A549 (cell line): ENCODE data around the gene ZNF91. TPM values are rescaled to one million over a fixed set of nuclear protein-coding genes. Genes with fewer than 3 reads are reported as not detected.
"Not testable (repeated sequence)": the region's sequence is repeated elsewhere in the genome, so short reads cannot be mapped to it uniquely, and the experiment has no call there.

Experiments used
- ATAC-seq, 2 experiments: fragments of 200-7000 bp in 1 of 2; fragments of >200 bp in 1 of 2; cut with Nextera tagmentation in 1 of 2; cut with Tn5 transposase in 1 of 2; 3 replicates each; pipeline versions ENCODE4 v1.8.0 to v1.9.1; 2018 to 2020; ENCODE audit warnings: mild to moderate bottlenecking in 1 of 2, moderate library complexity in 1 of 2
- CTCF ChIA-PET: fragments of 300-600 bp; sonication (Branson Sonifier 250); formaldehyde crosslinking; extraction: SDS; loops from one replicate; lab custom pipeline; 2021; ENCODE audit warnings: antibody characterized with exemption, inconsistent platforms; lab: Yijun Ruan, JAX
- POLR2A ChIA-PET: fragments of 350-600 bp; formaldehyde crosslinking; extraction: SDS; loops from one replicate; lab custom pipeline; 2021; ENCODE audit warnings: antibody characterized with exemption, inconsistent platforms; lab: Yijun Ruan, JAX
- DNase-seq, 2 experiments: peaks; one replicate each; pipeline versions ENCODE4 v3.0.0 to v3.0.0-alpha.2; 2011 to 2016; ENCODE audit warnings: low read depth in 1 of 2, low spot score in 1 of 2
- FAIRE-seq: peaks from 2 replicates; lab custom pipeline; 2011; peaks lifted over from hg19 to GRCh38; lab: Jason Lieb, UNC
- H3K27ac ChIP-seq, 2 experiments: fragments of >200 bp; sonication (Bioruptor Twin); formaldehyde crosslinking; 3 replicates each; pipeline ENCODE4 v1.5.1; 2016 to 2017
- H3K4me1 ChIP-seq: fragments of >200 bp; sonication (Bioruptor Twin); formaldehyde crosslinking; 3 replicates; pipeline ENCODE4 v1.6.1; 2016
- H3K4me2 ChIP-seq: fragments of >200 bp; sonication (Bioruptor Twin); formaldehyde crosslinking; 3 replicates; pipeline ENCODE4 v1.6.1; 2016
- H3K4me3 ChIP-seq: fragments of >200 bp; sonication (Bioruptor Twin); formaldehyde crosslinking; 3 replicates; pipeline ENCODE4 v1.5.1; 2016
- H3K9me3 ChIP-seq: fragments of >200 bp; sonication (Bioruptor Twin); formaldehyde crosslinking; 3 replicates; pipeline ENCODE4 v1.6.1; 2016
- CBX8 ChIP-seq: fragments of 200-600 bp; sonication (generic); IDR thresholded peaks from 2 replicates; pipeline ENCODE4 v1.6.1; 2016
- CHD4 ChIP-seq: fragments of 200-600 bp; sonication (generic); IDR thresholded peaks from 2 replicates; pipeline ENCODE4 v1.6.1; 2016; ENCODE audit warnings: antibody characterized with exemption, mild to moderate bottlenecking, borderline replicate concordance
- EHMT2 ChIP-seq: fragments of 200-600 bp; sonication (generic); IDR thresholded peaks from 2 replicates; pipeline ENCODE4 v1.6.1; 2016; ENCODE audit warnings: antibody characterized with exemption, low read depth, mild to moderate bottlenecking, moderate library complexity
- FOSL2 ChIP-seq, 2 experiments: fragments of 450-650 bp in 1 of 2; fragments of >200 bp in 1 of 2; sonication (Bioruptor Twin) in 1 of 2; formaldehyde crosslinking; IDR thresholded peaks; 2 replicates each; pipeline versions ENCODE4 v1.5.0 to v1.6.1; 2016 to 2020; ENCODE audit warnings: mild to moderate bottlenecking in 1 of 2, moderate library complexity in 1 of 2
- KDM5A ChIP-seq: fragments of 200-600 bp; sonication (generic); IDR thresholded peaks from 2 replicates; pipeline ENCODE4 v1.6.1; 2016; ENCODE audit warnings: antibody characterized with exemption, mild to moderate bottlenecking
- MAFK ChIP-seq: fragments of 450-650 bp; IDR thresholded peaks from 2 replicates; pipeline ENCODE4 v1.6.1; 2014; ENCODE audit not compliant: partially characterized antibody
- MYC ChIP-seq: IDR thresholded peaks from 2 replicates; pipeline ENCODE4 v1.6.1; 2012; ENCODE audit warnings: mild to moderate bottlenecking, inconsistent platforms, low read length, improper control_type of control experiment, borderline replicate concordance
- NPAS2 ChIP-seq: fragments of 250-450 bp; sonication (Bioruptor Pico); IDR thresholded peaks from 2 replicates; pipeline ENCODE4 v1.8.0; 2022; ENCODE audit warnings: mild to moderate bottlenecking, moderate library complexity, borderline replicate concordance
- POLR2AphosphoS2 ChIP-seq: conservative IDR thresholded peaks from 2 replicates; pipeline ENCODE4 v1.6.1; 2012; ENCODE audit warnings: low read length, improper control_type of control experiment, inconsistent platforms
- RCOR1 ChIP-seq: fragments of 150-350 bp; IDR thresholded peaks from 2 replicates; pipeline ENCODE4 v1.6.1; 2014; ENCODE audit warnings: antibody characterized with exemption, low read length, low read depth
- SMC3 ChIP-seq: fragments of >200 bp; sonication (Bioruptor Twin); formaldehyde crosslinking; IDR thresholded peaks from 3 replicates; pipeline ENCODE4 v1.6.1; 2018; ENCODE audit warnings: inconsistent platforms
- SREBF2 ChIP-seq: fragments of 450-650 bp; IDR thresholded peaks from 2 replicates; pipeline ENCODE4 v1.6.1; 2014; ENCODE audit warnings: mild to moderate bottlenecking, moderate library complexity
- ZSCAN20 ChIP-seq: fragments of 250-450 bp; sonication (Bioruptor Pico); IDR thresholded peaks from 2 replicates; pipeline ENCODE4 v1.8.0; 2022; ENCODE audit warnings: mild to moderate bottlenecking, moderate library complexity
- WGBS: methylation state at CpG from one replicate; pipeline ENCODE4 v1.1.6; 2017; ENCODE audit errors: missing lambda C conversion rate; 5-methylcytosine and 5-hydroxymethylcytosine counted together
- polyA plus RNA-seq, 4 experiments: library from polyadenylated mRNA; depleted of rRNA in 3 of 4; stranded (reverse); fragments of >200 nt; fragmentation: RNase III in 1 of 4; extraction: RNeasy Plus Mini Kit Qiagen cat#74134 plus additional on column Dnase treatment in 1 of 4; gene quantifications; 2 replicates in 3 of 4; 3 replicates in 1 of 4; pipeline ENCODE4 v1.2.3, GENCODE V29; 2011 to 2017
- TF ChIP-seq, protein P1 (sequence below): fragments of 150-350 bp; IDR thresholded peaks from 2 replicates; pipeline ENCODE4 v1.6.1; 2014; ENCODE audit warnings: low read depth, mild to moderate bottlenecking, low read length
- TF ChIP-seq, protein P2 (sequence below): fragments of 250-450 bp; sonication (Bioruptor Pico); IDR thresholded peaks from 2 replicates; pipeline ENCODE4 v1.5.0; 2021; ENCODE audit warnings: mild to moderate bottlenecking, moderate library complexity, borderline replicate concordance
- TF ChIP-seq, protein P3 (sequence below): fragments of 250-450 bp; sonication (Bioruptor Pico); IDR thresholded peaks from 2 replicates; pipeline ENCODE4 v1.5.0; 2020; ENCODE audit warnings: low read depth, mild to moderate bottlenecking, moderate library complexity

Gene ZNF91
- polyA plus RNA-seq, 2 of the 4 experiments (the other 2 are of a cell fraction), result 0.17 to 0.76 TPM

DNA sequence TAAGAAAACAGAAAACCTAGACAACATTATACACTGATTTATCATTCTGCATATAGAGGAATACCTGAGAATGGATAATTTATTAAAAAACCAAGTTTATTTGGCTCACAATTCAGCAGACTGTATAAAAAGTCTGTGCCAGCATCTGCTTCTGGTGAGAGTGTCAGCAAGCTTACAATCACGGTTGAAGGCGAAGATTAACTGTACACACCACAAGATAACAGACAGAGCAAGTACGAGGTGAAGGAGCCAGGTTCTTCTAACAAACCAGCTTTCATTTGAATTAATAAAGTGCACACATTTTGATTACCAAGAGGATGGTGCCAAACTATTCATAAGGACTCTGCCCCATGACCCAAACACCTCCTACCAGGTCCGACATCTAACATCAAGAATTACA, 28.8 kb downstream of the ZNF91 start:
- ATAC-seq (no peak), FAIRE-seq (no peak), DNase-seq (no peak)
- no peak overlapping the region for H3K4me3 ChIP-seq
- CTCF ChIA-PET, result no interaction called here
- no peak overlapping the region for H3K4me2 ChIP-seq
- TF ChIP-seq SREBF2 (no peak), SMC3 (no peak), ZSCAN20 (CRISPR knock-in tag) (no peak), FOSL2 (IDR thresholded peaks at IDR 0.05) (no peak), FOSL2 (CRISPR knock-in tag; IDR thresholded peaks at IDR 0.05) (no peak), EHMT2 (no peak), MYC (no peak), KDM5A (no peak), POLR2AphosphoS2 (no peak), NPAS2 (CRISPR knock-in tag) (no peak), MAFK (no peak), CHD4 (no peak)
- TF ChIP-seq, protein P1, sequence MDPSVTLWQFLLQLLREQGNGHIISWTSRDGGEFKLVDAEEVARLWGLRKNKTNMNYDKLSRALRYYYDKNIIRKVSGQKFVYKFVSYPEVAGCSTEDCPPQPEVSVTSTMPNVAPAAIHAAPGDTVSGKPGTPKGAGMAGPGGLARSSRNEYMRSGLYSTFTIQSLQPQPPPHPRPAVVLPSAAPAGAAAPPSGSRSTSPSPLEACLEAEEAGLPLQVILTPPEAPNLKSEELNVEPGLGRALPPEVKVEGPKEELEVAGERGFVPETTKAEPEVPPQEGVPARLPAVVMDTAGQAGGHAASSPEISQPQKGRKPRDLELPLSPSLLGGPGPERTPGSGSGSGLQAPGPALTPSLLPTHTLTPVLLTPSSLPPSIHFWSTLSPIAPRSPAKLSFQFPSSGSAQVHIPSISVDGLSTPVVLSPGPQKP, result no peak
- TF ChIP-seq, protein P2, sequence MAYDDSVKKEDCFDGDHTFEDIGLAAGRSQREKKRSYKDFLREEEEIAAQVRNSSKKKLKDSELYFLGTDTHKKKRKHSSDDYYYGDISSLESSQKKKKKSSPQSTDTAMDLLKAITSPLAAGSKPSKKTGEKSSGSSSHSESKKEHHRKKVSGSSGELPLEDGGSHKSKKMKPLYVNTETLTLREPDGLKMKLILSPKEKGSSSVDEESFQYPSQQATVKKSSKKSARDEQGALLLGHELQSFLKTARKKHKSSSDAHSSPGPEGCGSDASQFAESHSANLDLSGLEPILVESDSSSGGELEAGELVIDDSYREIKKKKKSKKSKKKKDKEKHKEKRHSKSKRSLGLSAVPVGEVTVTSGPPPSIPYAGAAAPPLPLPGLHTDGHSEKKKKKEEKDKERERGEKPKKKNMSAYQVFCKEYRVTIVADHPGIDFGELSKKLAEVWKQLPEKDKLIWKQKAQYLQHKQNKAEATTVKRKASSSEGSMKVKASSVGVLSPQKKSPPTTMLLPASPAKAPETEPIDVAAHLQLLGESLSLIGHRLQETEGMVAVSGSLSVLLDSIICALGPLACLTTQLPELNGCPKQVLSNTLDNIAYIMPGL, result no peak
- peaks cover 56% of the 10 kb centered on the region for H3K9me3 ChIP-seq
- no peaks in the 10 kb centered on the region for H3K4me1 ChIP-seq
- WGBS, result 47% methylated on average over 4 of the region's 4 CpGs
- POLR2A ChIA-PET, result no interaction called here
- H3K27ac ChIP-seq, result no peak overlapping the region

DNA sequence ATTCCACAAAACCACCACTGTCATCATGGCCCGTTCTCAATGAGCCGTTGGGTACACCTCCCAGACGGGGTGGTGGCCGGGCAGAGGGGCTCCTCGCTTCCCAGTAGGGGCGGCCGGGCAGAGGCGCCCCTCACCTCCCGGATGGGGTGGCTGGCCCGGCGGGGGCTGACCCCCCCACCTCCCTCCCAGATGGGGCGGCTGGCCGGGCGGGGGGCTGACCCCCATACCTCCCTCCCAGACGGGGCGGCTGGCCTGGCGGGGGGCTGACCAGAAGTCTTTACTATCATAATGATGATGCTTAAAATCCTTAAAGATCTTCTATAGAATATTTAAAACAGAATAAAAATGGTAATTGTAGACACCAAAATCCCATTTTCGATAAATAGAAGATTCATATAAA, 29.2 kb downstream of the ZNF91 start:
- H3K4me2 ChIP-seq, H3K4me3 ChIP-seq, CTCF ChIA-PET, H3K4me1 ChIP-seq, DNase-seq, ATAC-seq, FAIRE-seq, POLR2A ChIA-PET, H3K27ac ChIP-seq: not testable (repeated sequence)
- 55% methylated on average over 8 of the region's 18 CpGs for WGBS
- peaks cover 59% of the 10 kb centered on the region for H3K9me3 ChIP-seq

DNA sequence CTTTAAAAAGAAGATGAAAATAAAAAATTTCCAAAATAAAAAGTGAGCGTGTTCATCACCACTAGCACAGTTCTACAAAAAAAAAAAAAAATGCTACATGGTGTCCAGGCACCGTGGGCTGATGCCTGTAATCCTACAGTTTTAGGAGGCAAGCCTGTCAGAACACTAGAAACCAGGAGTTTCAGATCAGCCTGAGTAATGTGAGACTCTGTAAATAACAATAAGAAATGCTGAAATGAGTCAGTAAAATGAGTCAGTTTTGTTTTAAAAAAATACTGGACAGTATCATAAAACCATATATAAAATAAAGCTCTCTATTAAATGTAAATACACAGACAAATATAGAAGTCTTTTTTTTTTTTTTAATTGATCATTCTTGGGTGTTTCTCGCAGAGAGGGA, 30.0 kb downstream of the ZNF91 start:
- TF ChIP-seq CBX8 (no peak), RCOR1 (no peak), SREBF2 (no peak)
- TF ChIP-seq, protein P3, sequence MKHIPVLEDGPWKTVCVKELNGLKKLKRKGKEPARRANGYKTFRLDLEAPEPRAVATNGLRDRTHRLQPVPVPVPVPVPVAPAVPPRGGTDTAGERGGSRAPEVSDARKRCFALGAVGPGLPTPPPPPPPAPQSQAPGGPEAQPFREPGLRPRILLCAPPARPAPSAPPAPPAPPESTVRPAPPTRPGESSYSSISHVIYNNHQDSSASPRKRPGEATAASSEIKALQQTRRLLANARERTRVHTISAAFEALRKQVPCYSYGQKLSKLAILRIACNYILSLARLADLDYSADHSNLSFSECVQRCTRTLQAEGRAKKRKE, result no peak
- POLR2A ChIA-PET, result no interaction called here
- WGBS, result 12% methylated on average over 3 of the region's 3 CpGs

DNA sequence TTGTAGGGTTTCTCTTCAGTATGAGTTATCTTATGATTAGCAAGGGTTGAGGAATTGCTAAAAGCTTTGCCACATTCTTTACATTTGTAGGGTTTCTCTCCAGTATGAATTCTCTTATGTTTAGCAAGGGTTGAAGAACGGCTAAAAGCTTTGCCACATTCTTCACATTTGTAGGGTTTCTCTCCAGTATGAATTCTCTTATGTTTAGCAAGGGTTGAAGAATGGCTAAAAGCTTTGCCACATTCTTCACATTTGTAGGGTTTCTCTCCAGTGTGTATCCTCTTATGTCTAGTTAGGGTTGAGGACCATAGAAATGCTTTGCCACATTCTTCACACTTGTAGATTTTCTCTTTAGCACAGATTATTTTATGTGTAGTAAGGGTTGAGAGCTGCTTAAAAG, 33.4 kb downstream of the ZNF91 start:
- H3K4me3 ChIP-seq, H3K4me2 ChIP-seq, CTCF ChIA-PET, ATAC-seq, H3K4me1 ChIP-seq, DNase-seq, POLR2A ChIA-PET, H3K27ac ChIP-seq: not testable (repeated sequence)
- H3K9me3 ChIP-seq, result peaks cover 57% of the 10 kb centered on the region
- WGBS, result 0% methylated on average over 1 of the region's 1 CpG
- peak; percentile 74 for FAIRE-seq

More for the DNA sequence above, 30.0 kb downstream of the ZNF91 start:
- Histone ChIP-seq H3K4me3 (no peak overlapping the region), H3K9me3 (peaks cover 54% of the 10 kb centered on the region), H3K27ac (no peak overlapping the region), H3K4me1 (no peaks in the 10 kb centered on the region), H3K4me2 (no peak overlapping the region)
- CTCF ChIA-PET, result interaction anchor here (0.6 kb wide), 1 partner anchor 264 kb away, joined by 3 read pairs; no protein-coding TSS in a partner anchor
- ATAC-seq, result no peak
- no peak for FAIRE-seq
- no peak for DNase-seq
